ENCODE measurements around the gene POT1.
"Not testable (repeated sequence)": the region's sequence is repeated elsewhere in the genome, so short reads cannot be mapped to it uniquely, and the experiment has no call there.

POT1 gene

GRCh38 chr7:124929467-124930172, at the start of gene POT1:
Gene POT1, minus strand, starts transcription at chr7:124929825. Its CDS starts 32,652 bp downstream, at chr7:124897173.
- peak; percentile 99 for DNase-seq

GRCh38 chr7:124975131-124975530, 45.5 kb upstream of the POT1 start:
- DNase-seq: not testable (repeated sequence)

- no peak for DNase-seq
Measured at GRCh38 chr7:124965553-124965952, 35.9 kb upstream of the POT1 start.

- no peak for DNase-seq
Measured at GRCh38 chr7:124959676-124960075, 30.1 kb upstream of the POT1 start.

GRCh38 chr7:124957952-124958351, 28.3 kb upstream of the POT1 start:
- DNase-seq: not testable (repeated sequence)

GRCh38 chr7:124956160-124956559, 26.5 kb upstream of the POT1 start:
- no peak for DNase-seq

- no peak for DNase-seq
Measured at GRCh38 chr7:124954790-124955189, 25.2 kb upstream of the POT1 start.

- DNase-seq: no peak
Measured at GRCh38 chr7:124945680-124946079, 16.1 kb upstream of the POT1 start.

- no peak for DNase-seq
Measured at GRCh38 chr7:124943472-124943871, 13.8 kb upstream of the POT1 start.

- no peak for DNase-seq
Measured at GRCh38 chr7:124942399-124942798, 12.8 kb upstream of the POT1 start.

GRCh38 chr7:124940306-124940705, 10.7 kb upstream of the POT1 start:
- no peak for DNase-seq

GRCh38 chr7:124938128-124938527, 8.5 kb upstream of the POT1 start:
- no peak for DNase-seq

- no peak for DNase-seq
Measured at GRCh38 chr7:124937076-124937475, 7.5 kb upstream of the POT1 start.

GRCh38 chr7:124934841-124935240, 5.2 kb upstream of the POT1 start:
- no peak for DNase-seq

GRCh38 chr7:124930655-124931597, 1.3 kb upstream of the POT1 start:
- no peak for DNase-seq

GRCh38 chr7:124930173-124930623, 573 bp upstream of the POT1 start:
- DNase-seq: no peak

- no peak for DNase-seq
Measured at GRCh38 chr7:124924906-124925305, 4.7 kb downstream of the POT1 start.

GRCh38 chr7:124922200-124922599, 7.4 kb downstream of the POT1 start:
- no peak for DNase-seq

- no peak for DNase-seq
Measured at GRCh38 chr7:124919841-124920240, 9.8 kb downstream of the POT1 start.

- DNase-seq: no peak
Measured at GRCh38 chr7:124918662-124919061, 11.0 kb downstream of the POT1 start.

- DNase-seq: no peak
Measured at GRCh38 chr7:124915242-124915641, 14.4 kb downstream of the POT1 start.

- DNase-seq: no peak
Measured at GRCh38 chr7:124914298-124914697, 15.3 kb downstream of the POT1 start.

- DNase-seq: no peak
Measured at GRCh38 chr7:124912972-124913371, 16.7 kb downstream of the POT1 start.

- DNase-seq: no peak
Measured at GRCh38 chr7:124909808-124910207, 19.8 kb downstream of the POT1 start.
